ENCODE data around the gene LRRC3C.

The LRRC3C gene

DNA sequence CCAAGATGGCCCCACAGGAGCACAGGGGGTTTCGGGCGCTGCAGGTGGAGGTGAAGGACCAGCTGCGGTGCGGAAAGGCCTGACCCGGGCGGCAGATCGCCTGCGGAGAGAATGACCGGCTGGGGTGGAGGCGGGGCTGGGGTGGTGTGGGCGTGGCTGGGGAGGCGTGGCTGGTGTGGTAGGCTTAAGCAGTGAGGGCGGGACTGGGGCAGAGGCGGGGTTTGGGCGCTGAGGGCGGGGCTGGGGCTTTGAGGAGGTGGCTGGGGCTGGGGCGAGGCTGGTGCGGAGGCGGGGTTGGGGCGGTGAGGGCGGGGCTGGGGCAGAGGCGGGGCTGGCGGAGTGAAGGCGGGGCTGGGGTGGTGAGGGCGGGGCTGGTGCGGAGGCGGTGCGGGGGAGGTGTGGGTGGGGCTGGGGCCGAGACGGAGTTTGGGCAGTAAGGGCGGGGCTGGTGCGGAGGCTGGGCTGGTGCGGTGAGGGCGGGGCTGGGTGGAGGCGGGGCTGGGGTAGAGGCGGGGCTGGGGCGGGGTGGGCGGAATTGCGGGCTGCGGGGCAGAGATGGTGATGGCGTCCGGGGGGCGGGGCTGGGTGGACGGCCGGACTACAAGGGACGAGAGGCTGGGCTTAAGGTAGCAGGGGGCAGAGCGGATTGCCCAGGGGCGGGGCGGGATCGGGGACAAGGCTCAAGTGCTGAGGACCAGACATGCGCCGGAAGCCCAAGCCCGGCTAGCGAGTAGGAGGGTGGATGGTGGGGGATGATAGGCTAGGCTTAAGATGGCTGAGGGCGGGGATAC lies 25.3 kb downstream of the LRRC3C start:
- peak overlapping the region; percentile 19 for H3K4me3 ChIP-seq (ENCODE audit: severe bottlenecking)
- no peaks in the 10 kb centered on the region for H3K36me3 ChIP-seq (ENCODE audit: low read depth)
- DNase-seq (ENCODE audit: low spot score) = peak; percentile 96
- no peaks in the 10 kb centered on the region for H3K4me1 ChIP-seq (ENCODE audit: insufficient read depth, poor library complexity, severe bottlenecking)
- TF ChIP-seq, protein P1, sequence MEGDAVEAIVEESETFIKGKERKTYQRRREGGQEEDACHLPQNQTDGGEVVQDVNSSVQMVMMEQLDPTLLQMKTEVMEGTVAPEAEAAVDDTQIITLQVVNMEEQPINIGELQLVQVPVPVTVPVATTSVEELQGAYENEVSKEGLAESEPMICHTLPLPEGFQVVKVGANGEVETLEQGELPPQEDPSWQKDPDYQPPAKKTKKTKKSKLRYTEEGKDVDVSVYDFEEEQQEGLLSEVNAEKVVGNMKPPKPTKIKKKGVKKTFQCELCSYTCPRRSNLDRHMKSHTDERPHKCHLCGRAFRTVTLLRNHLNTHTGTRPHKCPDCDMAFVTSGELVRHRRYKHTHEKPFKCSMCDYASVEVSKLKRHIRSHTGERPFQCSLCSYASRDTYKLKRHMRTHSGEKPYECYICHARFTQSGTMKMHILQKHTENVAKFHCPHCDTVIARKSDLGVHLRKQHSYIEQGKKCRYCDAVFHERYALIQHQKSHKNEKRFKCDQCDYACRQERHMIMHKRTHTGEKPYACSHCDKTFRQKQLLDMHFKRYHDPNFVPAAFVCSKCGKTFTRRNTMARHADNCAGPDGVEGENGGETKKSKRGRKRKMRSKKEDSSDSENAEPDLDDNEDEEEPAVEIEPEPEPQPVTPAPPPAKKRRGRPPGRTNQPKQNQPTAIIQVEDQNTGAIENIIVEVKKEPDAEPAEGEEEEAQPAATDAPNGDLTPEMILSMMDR (IDR thresholded peaks at IDR 0.05; ENCODE audit: poor library complexity, severe bottlenecking) = no peak
- ATAC-seq (ENCODE audit: low read depth) = peak; percentile 86
- H3K9me3 ChIP-seq (ENCODE audit: severe bottlenecking) = no peaks in the 10 kb centered on the region
- H3K27me3 ChIP-seq (ENCODE audit: insufficient read depth, poor library complexity, severe bottlenecking) = no peaks in the 10 kb centered on the region
- H3K27ac ChIP-seq (ENCODE audit: poor library complexity, severe bottlenecking) = no peak overlapping the region

DNA sequence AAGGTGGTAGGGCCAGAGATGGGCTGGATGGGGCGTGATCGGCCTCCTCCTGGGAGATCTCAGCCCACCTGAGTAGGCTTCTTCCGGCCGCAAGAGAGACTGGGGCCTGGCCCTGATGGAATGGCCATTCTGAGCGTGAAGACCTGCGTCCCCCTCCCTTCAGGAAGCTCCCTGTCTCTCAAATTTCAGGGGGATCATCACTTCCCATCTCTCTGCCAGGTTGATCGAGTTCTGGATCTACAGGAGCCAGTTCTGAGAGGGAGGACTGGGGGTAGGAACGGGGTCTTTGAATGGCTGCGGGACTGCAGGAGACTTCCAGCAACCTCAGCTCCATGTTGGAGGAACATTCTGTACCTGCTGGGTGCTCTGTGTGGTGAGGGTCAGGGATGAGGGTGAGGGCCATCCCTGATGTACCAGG lies 25.9 kb downstream of the LRRC3C start:
- no peaks in the 10 kb centered on the region for H3K27me3 ChIP-seq (ENCODE audit: insufficient read depth, poor library complexity, severe bottlenecking)
- no peaks in the 10 kb centered on the region for H3K4me1 ChIP-seq (ENCODE audit: insufficient read depth, poor library complexity, severe bottlenecking)
- TF ChIP-seq, protein P1 (IDR thresholded peaks at IDR 0.05; ENCODE audit: poor library complexity, severe bottlenecking) = no peak
- ATAC-seq (ENCODE audit: low read depth) (no peak), DNase-seq (ENCODE audit: low spot score) (no peak)
- no peak overlapping the region for H3K27ac ChIP-seq (ENCODE audit: poor library complexity, severe bottlenecking)
- H3K4me3 ChIP-seq (ENCODE audit: severe bottlenecking) = peak overlapping the region; percentile 19
- H3K36me3 ChIP-seq (ENCODE audit: low read depth) = no peaks in the 10 kb centered on the region
- H3K9me3 ChIP-seq (ENCODE audit: severe bottlenecking) = no peaks in the 10 kb centered on the region

- no peaks in the 10 kb centered on the region for H3K27me3 ChIP-seq (ENCODE audit: insufficient read depth, poor library complexity, severe bottlenecking)
- no peaks in the 10 kb centered on the region for H3K9me3 ChIP-seq (ENCODE audit: severe bottlenecking)
- DNase-seq (ENCODE audit: low spot score) (no peak), ATAC-seq (ENCODE audit: low read depth) (no peak)
- H3K4me1 ChIP-seq (ENCODE audit: insufficient read depth, poor library complexity, severe bottlenecking) = peaks cover 4% of the 10 kb centered on the region
- no peaks in the 10 kb centered on the region for H3K36me3 ChIP-seq (ENCODE audit: low read depth)
- TF ChIP-seq, protein P1 (IDR thresholded peaks at IDR 0.05; ENCODE audit: poor library complexity, severe bottlenecking) = no peak
- no peak overlapping the region for H3K4me3 ChIP-seq (ENCODE audit: severe bottlenecking)
- no peak overlapping the region for H3K27ac ChIP-seq (ENCODE audit: poor library complexity, severe bottlenecking)
Observed at GRCh38 chr17:39954876-39955275, 27.3 kb downstream of the LRRC3C start.

GRCh38 chr17:39955726-39956225 lies 28.2 kb downstream of the LRRC3C start:
- Histone ChIP-seq H3K27me3 (ENCODE audit: insufficient read depth, poor library complexity, severe bottlenecking) (no peaks in the 10 kb centered on the region), H3K36me3 (ENCODE audit: low read depth) (no peaks in the 10 kb centered on the region), H3K9me3 (ENCODE audit: severe bottlenecking) (no peaks in the 10 kb centered on the region), H3K27ac (ENCODE audit: poor library complexity, severe bottlenecking) (no peak overlapping the region), H3K4me3 (ENCODE audit: severe bottlenecking) (no peak overlapping the region), H3K4me1 (ENCODE audit: insufficient read depth, poor library complexity, severe bottlenecking) (peaks cover 4% of the 10 kb centered on the region)
- TF ChIP-seq, protein P1 (IDR thresholded peaks at IDR 0.05; ENCODE audit: poor library complexity, severe bottlenecking) = no peak
- ATAC-seq (ENCODE audit: low read depth) (no peak), DNase-seq (ENCODE audit: low spot score) (no peak)

- H3K27me3 ChIP-seq (ENCODE audit: insufficient read depth, poor library complexity, severe bottlenecking) = no peaks in the 10 kb centered on the region
- H3K9me3 ChIP-seq (ENCODE audit: severe bottlenecking) = no peaks in the 10 kb centered on the region
- no peak overlapping the region for H3K4me3 ChIP-seq (ENCODE audit: severe bottlenecking)
- no peaks in the 10 kb centered on the region for H3K36me3 ChIP-seq (ENCODE audit: low read depth)
- TF ChIP-seq, protein P1 (IDR thresholded peaks at IDR 0.05; ENCODE audit: poor library complexity, severe bottlenecking) = no peak
- DNase-seq (ENCODE audit: low spot score) (no peak), ATAC-seq (ENCODE audit: low read depth) (no peak)
- no peak overlapping the region for H3K27ac ChIP-seq (ENCODE audit: poor library complexity, severe bottlenecking)
- H3K4me1 ChIP-seq (ENCODE audit: insufficient read depth, poor library complexity, severe bottlenecking) = peaks cover 10% of the 10 kb centered on the region
Observed at GRCh38 chr17:39960524-39961041, 33.1 kb downstream of the LRRC3C start.
